ENCODE measurements around the gene KREMEN2.

The KREMEN2 gene

GRCh38 chr16:3007957-3008689 is 44.0 kb downstream of the KREMEN2 start:
- TF ChIP-seq MYC (IDR thresholded peaks at IDR 0.05; ENCODE audit: low read depth, low read length) (peak; percentile 82), MAX (IDR thresholded peaks at IDR 0.05; ENCODE audit: low read depth, low read length) (peak; percentile 71; the same call in 1 of the 2 replicates), CTCF (IDR thresholded peaks at IDR 0.05; ENCODE audit: low read depth, low read length) (no peak)
- DNase-seq (ENCODE audit: low read depth): peak; percentile 88
- peak overlapping the region; percentile 27 for H3K4me3 ChIP-seq (ENCODE audit: low read depth, low read length)

- TF ChIP-seq POLR2A (IDR thresholded peaks at IDR 0.05; ENCODE audit: extremely low read depth, insufficient read length) (no peak), MAX (IDR thresholded peaks at IDR 0.05; ENCODE audit: low read depth, low read length) (no peak), MYC (IDR thresholded peaks at IDR 0.05; ENCODE audit: low read depth, low read length) (no peak), CTCF (IDR thresholded peaks at IDR 0.05; ENCODE audit: low read depth, low read length) (no peak)
- no peak overlapping the region for H3K4me3 ChIP-seq (ENCODE audit: low read depth, low read length)
Observed at GRCh38 chr16:3008690-3009037, 44.6 kb downstream of the KREMEN2 start.

GRCh38 chr16:3009568-3010390 is 45.7 kb downstream of the KREMEN2 start:
- no peak overlapping the region for H3K4me3 ChIP-seq (ENCODE audit: low read depth, low read length)
- no peak for DNase-seq (ENCODE audit: low read depth)
- TF ChIP-seq POLR2A (IDR thresholded peaks at IDR 0.05; ENCODE audit: extremely low read depth, insufficient read length) (no peak), CTCF (IDR thresholded peaks at IDR 0.05; ENCODE audit: low read depth, low read length) (no peak), MAX (IDR thresholded peaks at IDR 0.05; ENCODE audit: low read depth, low read length) (no peak)

More at GRCh38 chr16:3008690-3009037, 44.6 kb downstream of the KREMEN2 start:
- DNase-seq (ENCODE audit: low read depth): peak; percentile 41

- TF ChIP-seq CTCF (IDR thresholded peaks at IDR 0.05; ENCODE audit: low read depth, low read length) (no peak), POLR2A (IDR thresholded peaks at IDR 0.05; ENCODE audit: extremely low read depth, insufficient read length) (no peak), MAX (IDR thresholded peaks at IDR 0.05; ENCODE audit: low read depth, low read length) (no peak), MYC (IDR thresholded peaks at IDR 0.05; ENCODE audit: low read depth, low read length) (no peak)
- no peak overlapping the region for H3K4me3 ChIP-seq (ENCODE audit: low read depth, low read length)
- no peak for DNase-seq (ENCODE audit: low read depth)
Observed at GRCh38 chr16:3010510-3010909, 46.4 kb downstream of the KREMEN2 start.

GRCh38 chr16:3012246-3012645 is 48.2 kb downstream of the KREMEN2 start:
- no peak overlapping the region for H3K4me3 ChIP-seq (ENCODE audit: low read depth, low read length)
- no peak for DNase-seq (ENCODE audit: low read depth)
- no peak for TF ChIP-seq MYC (IDR thresholded peaks at IDR 0.05; ENCODE audit: low read depth, low read length)
- TF ChIP-seq CTCF (IDR thresholded peaks at IDR 0.05; ENCODE audit: low read depth, low read length): no peak
- no peak for TF ChIP-seq POLR2A (IDR thresholded peaks at IDR 0.05; ENCODE audit: extremely low read depth, insufficient read length)
- TF ChIP-seq MAX (IDR thresholded peaks at IDR 0.05; ENCODE audit: low read depth, low read length): no peak

Measured in NB4 (cell line).